GM19463 (cell line): ENCODE data around the gene MYO6.
"Not testable (repeated sequence)": the region's sequence is repeated elsewhere in the genome, so short reads cannot be mapped to it uniquely, and the experiment has no call there.

Source experiments
- ATAC-seq: cut with Tn5 transposase; IDR thresholded peaks from one replicate; pipeline ENCODE4 v1.9.1; 2021; ENCODE audit warnings: mild to moderate bottlenecking, moderate library complexity; ENCODE audit not compliant: unreplicated experiment

The MYO6 gene

GRCh38 chr6:75880305-75880704 is 131.3 kb downstream of the MYO6 start:
- no peak for ATAC-seq

DNA sequence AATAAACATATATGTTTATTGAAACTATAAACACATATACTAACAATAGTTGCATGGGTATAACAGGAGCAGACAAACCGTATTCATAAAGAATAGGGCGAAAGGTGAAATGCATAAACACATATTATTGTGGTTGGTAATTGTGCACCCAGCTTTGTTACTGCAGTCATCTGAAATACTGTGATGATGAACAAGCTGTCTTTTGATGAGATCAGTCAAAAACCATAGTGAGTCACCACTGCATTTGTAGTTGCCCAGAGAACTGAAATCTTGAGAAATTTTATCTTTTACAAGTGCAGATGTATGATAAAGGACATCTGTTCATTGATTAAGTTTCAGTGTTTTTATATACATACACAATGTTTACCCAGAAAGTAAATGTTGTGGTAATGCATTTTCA is 133.7 kb downstream of the MYO6 start:
- no peak for ATAC-seq

DNA sequence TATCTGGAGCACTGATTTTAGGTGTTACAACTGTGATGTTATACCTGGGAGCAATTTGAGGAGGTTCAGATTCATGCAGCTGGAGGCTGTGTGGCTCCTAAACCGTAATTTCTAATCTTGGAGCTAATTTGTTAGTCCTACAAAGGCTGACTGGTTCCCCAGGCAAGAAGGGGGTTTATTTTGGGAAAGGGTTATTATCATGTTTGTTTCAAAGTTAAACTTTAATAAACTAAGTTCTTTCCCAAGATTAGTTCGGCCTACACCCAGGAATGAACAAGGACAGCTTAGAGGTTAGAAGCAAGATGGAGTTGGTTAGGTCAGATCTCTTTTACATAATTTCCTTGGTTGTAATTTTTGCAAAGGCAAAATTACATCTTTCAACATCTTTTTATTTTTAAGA is 135.8 kb downstream of the MYO6 start:
- ATAC-seq: no peak

GRCh38 chr6:75892384-75892783 is 143.3 kb downstream of the MYO6 start:
- no peak for ATAC-seq

GRCh38 chr6:75893058-75893775 is 144.2 kb downstream of the MYO6 start:
- ATAC-seq: peak; percentile 75

GRCh38 chr6:75893776-75894152 is 144.7 kb downstream of the MYO6 start:
- ATAC-seq: no peak

DNA sequence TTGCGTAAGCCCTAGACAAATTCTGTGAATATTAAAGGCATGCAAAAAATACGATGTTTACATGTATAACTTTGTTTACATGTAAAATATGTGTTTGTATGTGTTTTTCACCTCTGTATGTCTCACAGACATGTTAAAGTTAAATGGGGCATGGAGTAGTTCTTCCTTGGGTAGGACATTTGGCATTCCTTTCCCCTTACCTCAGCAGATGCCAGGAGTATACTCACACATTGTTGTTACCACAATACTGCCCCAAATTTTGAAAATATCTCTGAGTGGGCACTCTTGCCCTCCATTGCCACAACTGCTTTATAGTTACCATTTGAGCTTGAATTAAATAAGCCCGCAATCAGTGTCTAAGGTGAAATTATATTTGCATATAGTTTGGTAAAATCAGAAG is 147.5 kb downstream of the MYO6 start:
- ATAC-seq: no peak

- ATAC-seq: not testable (repeated sequence)
These were observed 151.2 kb downstream of the MYO6 start for GRCh38 chr6:75900216-75900615.

DNA sequence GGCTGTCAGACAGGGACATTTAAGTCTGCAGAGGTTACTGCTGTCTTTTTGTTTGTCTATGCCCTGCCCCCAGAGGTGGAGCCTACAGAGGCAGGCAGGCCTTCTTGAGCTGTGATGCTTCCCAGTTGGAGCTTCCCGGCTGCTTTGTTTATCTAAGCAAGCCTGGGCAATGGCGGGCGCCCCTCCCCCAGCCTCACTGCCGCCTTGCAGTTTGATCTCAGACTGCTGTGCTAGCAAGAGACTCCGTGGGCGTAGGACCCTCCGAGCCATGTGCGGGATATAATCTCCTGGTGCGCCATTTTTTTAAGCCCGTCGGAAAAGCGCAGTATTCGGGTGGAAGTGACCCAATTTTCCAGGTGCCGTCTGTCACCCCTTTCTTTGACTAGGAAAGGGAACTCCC is 156.1 kb downstream of the MYO6 start:
- not testable (repeated sequence) for ATAC-seq

GRCh38 chr6:75906871-75907270 is 157.8 kb downstream of the MYO6 start:
- ATAC-seq: no peak

GRCh38 chr6:75907444-75907843 is 158.4 kb downstream of the MYO6 start:
- ATAC-seq: no peak

- ATAC-seq: no peak
These were observed 164.0 kb downstream of the MYO6 start for GRCh38 chr6:75913040-75913439.

- ATAC-seq: no peak
These were observed 173.2 kb downstream of the MYO6 start for GRCh38 chr6:75922226-75922625.

- ATAC-seq: no peak
These were observed 177.5 kb downstream of the MYO6 start for GRCh38 chr6:75926293-75927168.

GRCh38 chr6:75931011-75931680 is 182.1 kb downstream of the MYO6 start:
- no peak for ATAC-seq

DNA sequence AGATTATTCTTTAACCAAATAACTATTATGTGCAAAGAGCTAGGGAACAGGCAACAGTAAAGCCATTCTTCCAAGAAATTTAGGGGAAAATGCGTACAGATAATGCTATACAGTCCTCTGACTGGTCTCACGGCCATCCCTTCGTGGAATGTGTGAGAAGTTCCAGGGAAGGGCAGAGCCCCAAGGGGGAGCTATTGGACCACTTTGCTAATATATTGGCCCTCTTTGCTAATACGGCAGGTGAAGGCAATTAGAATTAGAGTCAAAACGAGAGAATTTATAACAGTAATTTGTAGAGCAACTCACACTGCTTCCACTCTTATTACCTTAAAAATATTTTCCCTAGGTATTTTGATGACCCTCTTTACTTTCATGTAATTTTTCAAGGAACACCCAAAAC is 183.0 kb downstream of the MYO6 start:
- ATAC-seq: peak; percentile 56

GRCh38 chr6:75933387-75933975 is 184.4 kb downstream of the MYO6 start:
- ATAC-seq: no peak

DNA sequence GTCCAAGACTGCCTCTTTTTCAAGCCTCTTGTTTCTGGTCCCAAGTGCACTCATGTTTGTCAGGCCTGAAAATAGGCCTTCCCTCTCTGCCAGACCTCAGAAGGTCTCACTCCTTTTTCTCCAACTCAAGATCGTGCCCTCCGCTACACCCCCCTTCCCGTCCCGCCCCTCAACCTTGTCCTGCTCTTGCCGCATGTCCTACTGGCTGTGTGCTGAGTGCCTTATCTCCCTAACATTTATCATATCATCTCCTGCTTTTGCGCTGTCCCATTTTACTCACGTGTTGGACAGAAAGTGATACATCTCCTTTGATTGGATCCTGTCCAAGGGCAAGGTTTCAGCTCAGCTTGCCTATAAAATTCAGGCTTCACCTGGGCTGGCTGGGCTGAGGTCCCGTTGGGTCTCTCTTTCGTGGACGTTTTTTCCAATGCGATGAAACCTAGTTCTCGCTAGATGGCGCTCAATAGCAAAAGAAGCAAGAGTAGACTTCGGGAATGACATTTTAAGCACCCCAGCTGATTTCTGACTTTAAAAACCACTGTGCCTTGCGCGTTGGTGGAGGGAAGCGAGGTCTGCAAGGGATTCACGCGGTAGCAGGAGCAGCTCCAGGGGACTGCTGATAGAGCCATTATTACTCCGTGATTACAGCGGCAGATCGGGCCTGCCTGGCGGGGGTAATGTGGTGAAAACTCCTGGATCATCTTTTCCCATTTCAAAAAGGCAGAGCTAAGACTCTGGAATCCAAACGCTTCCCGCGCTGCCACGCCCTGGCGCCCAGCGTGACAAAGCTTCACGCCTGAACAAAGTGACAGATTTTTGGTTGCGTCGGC is 185.8 kb downstream of the MYO6 start:
- peak; percentile 64 for ATAC-seq

DNA sequence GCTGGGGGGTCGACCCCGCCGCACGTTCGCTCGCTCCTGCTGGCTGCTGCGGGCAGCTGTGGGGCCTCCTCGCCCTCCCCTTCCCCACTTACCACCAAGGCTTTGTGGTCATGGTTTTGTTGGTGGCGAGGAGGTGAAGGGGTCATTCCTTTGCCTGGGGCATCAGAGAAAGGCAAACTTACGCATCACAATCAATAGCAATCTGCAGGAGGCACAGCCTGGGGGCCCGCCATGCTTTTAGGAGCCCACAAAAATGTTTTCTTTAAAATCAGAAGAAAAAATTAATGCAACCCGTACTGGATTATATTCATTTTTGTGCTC is 186.4 kb downstream of the MYO6 start:
- no peak for ATAC-seq

DNA sequence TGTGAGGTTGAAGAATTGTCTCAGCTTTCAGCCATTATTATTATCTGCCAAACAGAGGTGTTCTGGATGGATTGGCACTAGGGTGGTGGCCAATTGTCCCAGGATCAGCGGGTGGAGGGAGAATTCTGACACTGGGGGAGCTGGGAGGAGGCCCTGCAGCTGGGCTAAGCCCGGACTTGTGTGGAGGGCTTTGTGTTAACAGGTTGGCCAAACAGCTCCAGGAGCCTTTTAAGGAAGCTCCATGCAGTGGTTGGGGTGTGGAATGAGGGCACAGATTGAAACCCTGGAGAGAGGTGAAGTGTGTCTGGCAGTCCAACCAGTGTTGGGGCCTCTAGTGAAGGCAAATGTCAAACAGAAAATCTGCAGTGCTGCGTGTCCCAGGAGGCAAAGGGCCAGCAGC is 187.6 kb downstream of the MYO6 start:
- ATAC-seq: no peak

- no peak for ATAC-seq
These were observed 188.8 kb downstream of the MYO6 start for GRCh38 chr6:75937846-75938245.
